ENCODE data around the gene RBM33. TPM values are rescaled to one million over a fixed set of nuclear protein-coding genes. Genes with fewer than 3 reads are reported as not detected.

RBM33 gene
- polyA plus RNA-seq, 2 of the 4 experiments (the other 2 are of a cell fraction), result 21.7 to 21.9 TPM

- H3K27ac ChIP-seq, result no peak overlapping the region
- TF ChIP-seq FOSL2 (IDR thresholded peaks at IDR 0.05) (no peak), FOSL2 (CRISPR knock-in tag; IDR thresholded peaks at IDR 0.05) (no peak), ATOH8 (CRISPR knock-in tag; IDR thresholded peaks at IDR 0.05; ENCODE audit: low read depth) (no peak), MYC (IDR thresholded peaks at IDR 0.05; ENCODE audit: borderline replicate concordance, low read length) (no peak), HMGXB4 (CRISPR knock-in tag; IDR thresholded peaks at IDR 0.05; ENCODE audit: borderline replicate concordance) (no peak), CHD4 (IDR thresholded peaks at IDR 0.05; ENCODE audit: borderline replicate concordance) (no peak), ZNF302 (CRISPR knock-in tag; IDR thresholded peaks at IDR 0.05) (no peak), ZFP36 (IDR thresholded peaks at IDR 0.05; ENCODE audit: borderline replicate concordance, partially characterized antibody) (no peak), POLR2AphosphoS2 (conservative IDR thresholded peaks at IDR 0.05; ENCODE audit: low read length) (no peak), TFCP2L1 (CRISPR knock-in tag; IDR thresholded peaks at IDR 0.05) (no peak), HOXB13 (CRISPR knock-in tag; IDR thresholded peaks at IDR 0.05; ENCODE audit: low read depth) (no peak), RFX5 (IDR thresholded peaks at IDR 0.05) (no peak), ZSCAN20 (CRISPR knock-in tag; IDR thresholded peaks at IDR 0.05) (no peak), HDAC2 (IDR thresholded peaks at IDR 0.05) (no peak), ZC3H11A (IDR thresholded peaks at IDR 0.05) (no peak), HOXA7 (CRISPR knock-in tag; IDR thresholded peaks at IDR 0.05) (no peak), SMC3 (IDR thresholded peaks at IDR 0.05) (no peak), RAD21 (conservative IDR thresholded peaks at IDR 0.05 in 1 of 2, IDR thresholded peaks at IDR 0.05 in 1 of 2) (no peak), FOXS1 (CRISPR knock-in tag; IDR thresholded peaks at IDR 0.05) (no peak)
- TF ChIP-seq, protein P1, sequence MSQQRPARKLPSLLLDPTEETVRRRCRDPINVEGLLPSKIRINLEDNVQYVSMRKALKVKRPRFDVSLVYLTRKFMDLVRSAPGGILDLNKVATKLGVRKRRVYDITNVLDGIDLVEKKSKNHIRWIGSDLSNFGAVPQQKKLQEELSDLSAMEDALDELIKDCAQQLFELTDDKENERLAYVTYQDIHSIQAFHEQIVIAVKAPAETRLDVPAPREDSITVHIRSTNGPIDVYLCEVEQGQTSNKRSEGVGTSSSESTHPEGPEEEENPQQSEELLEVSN (IDR thresholded peaks at IDR 0.05; ENCODE audit: borderline replicate concordance, low read depth), result no peak
- POLR2A ChIA-PET, result interaction anchor here (0.5 kb wide), 1 partner anchor 37 kb away, joined by 7 read pairs; no protein-coding TSS in a partner anchor
- no peak overlapping the region for H3K4me3 ChIP-seq
- H3K4me2 ChIP-seq, result no peak overlapping the region
- ATAC-seq (no peak), FAIRE-seq (no peak), DNase-seq (ENCODE audit: low read depth in 1 of 2, low spot score in 1 of 2) (no peak)
- no peaks in the 10 kb centered on the region for H3K4me1 ChIP-seq
- H3K9me3 ChIP-seq, result no peaks in the 10 kb centered on the region
- CTCF ChIA-PET, result interaction anchor here (1.1 to 2.0 kb wide), 2 partner anchors 82 to 516 kb away, joined by 3 to 7 read pairs; no protein-coding TSS in a partner anchor
- WGBS (ENCODE audit: missing lambda C conversion rate), result 86% methylated on average over 2 of the region's 2 CpGs
These were observed 36.4 kb downstream of the RBM33 start for GRCh38 chr7:155680864-155681263.

- 94% methylated on average over 5 of the region's 5 CpGs for WGBS (ENCODE audit: missing lambda C conversion rate)
- ChIA-PET POLR2A (no interaction called here), CTCF (interaction anchor here (1.1 to 2.0 kb wide), 2 partner anchors 83 to 517 kb away, joined by 3 to 7 read pairs; no protein-coding TSS in a partner anchor)
- DNase-seq (ENCODE audit: low read depth in 1 of 2, low spot score in 1 of 2), result no peak
- H3K4me3 ChIP-seq, result no peak overlapping the region
- ATAC-seq, result no peak
- H3K4me2 ChIP-seq, result no peak overlapping the region
- no peak for TF ChIP-seq RNF2 (IDR thresholded peaks at IDR 0.05; ENCODE audit: borderline replicate concordance, low read depth)
- no peak for TF ChIP-seq RCOR1 (IDR thresholded peaks at IDR 0.05; ENCODE audit: low read depth, low read length)
- no peak for TF ChIP-seq BHLHE40 (IDR thresholded peaks at IDR 0.05; ENCODE audit: low read depth, low read length)
- no peak for TF ChIP-seq FOSL2 (IDR thresholded peaks at IDR 0.05)
- TF ChIP-seq FOSL2 (CRISPR knock-in tag; IDR thresholded peaks at IDR 0.05), result no peak
- H3K27ac ChIP-seq, result no peak overlapping the region
- no peaks in the 10 kb centered on the region for H3K9me3 ChIP-seq
- H3K4me1 ChIP-seq, result no peaks in the 10 kb centered on the region
- FAIRE-seq, result no peak
These were observed 37.2 kb downstream of the RBM33 start for GRCh38 chr7:155681663-155682062.

All from A549 (cell line).